NCI-H446 (cell line): ENCODE data around the gene PDK2.

Source experiments
- DNase-seq, 2 experiments: peaks; one replicate each; lab custom pipeline; 2025; lab: John Stamatoyannopoulos, UW

PDK2 gene

DNA sequence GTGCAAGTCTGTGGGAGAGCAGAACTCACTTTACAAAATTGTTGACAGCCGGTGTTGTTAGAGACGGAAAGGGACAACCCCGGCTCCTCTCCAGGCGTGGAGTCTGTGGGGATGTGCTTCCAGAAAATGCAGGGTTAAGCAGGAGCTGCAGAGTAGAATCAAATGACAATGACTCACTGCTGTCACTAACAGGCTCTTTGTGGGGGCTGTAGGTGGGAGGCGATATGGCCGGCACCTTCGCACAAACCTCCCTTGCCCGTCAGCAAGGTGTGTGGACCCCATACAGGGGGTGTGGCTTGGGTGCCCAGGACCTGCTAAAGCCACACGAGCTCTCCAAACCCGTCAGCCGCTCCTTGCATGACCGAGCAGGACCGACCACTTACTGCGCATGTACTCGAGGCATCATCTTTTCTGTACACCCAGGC lies 5.8 kb downstream of the PDK2 start:
- DNase-seq, result no peak

DNA sequence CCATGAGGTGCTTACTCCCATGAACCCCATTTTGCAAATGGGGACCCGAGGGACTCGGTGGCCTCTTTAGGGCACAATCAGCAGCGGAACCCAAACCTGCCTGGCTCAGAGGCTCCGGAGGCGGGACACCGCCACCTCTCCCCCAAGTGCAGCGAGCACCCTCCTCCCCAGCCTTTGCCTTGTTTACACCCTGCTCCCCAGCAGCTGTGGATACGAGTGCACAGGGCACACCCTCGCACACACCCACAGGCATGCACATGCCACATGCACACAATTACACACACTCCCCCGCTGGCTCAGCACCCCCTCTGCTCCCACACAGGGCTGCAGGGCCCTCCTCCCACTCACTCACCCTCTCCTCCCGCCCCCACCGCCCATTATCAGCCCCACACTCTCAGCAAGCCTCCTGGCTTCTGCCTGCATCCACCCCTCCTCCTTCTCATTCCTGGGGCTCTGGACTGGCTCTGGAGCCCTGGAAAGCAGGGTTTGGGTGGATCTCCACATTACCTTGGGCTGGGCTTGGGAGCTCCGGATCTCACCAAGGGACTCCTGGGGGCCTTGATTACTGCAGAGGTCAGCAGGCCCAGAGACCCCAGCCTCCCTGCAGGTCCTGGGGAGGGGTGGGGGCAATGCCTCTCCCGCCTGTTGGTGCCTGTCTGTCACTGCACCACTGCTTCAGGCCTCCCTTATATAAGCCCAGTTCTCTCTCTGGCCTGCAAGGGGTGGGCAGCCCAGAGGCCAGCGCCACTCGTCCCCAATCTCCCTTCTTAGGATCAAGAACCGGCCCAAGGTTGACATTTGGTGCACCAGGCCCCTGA lies 6.4 kb downstream of the PDK2 start:
- no peak for DNase-seq

GRCh38 chr17:50102164-50102991 lies 7.2 kb downstream of the PDK2 start:
- DNase-seq, result no peak

GRCh38 chr17:50103252-50103651 lies 8.1 kb downstream of the PDK2 start:
- no peak for DNase-seq

DNA sequence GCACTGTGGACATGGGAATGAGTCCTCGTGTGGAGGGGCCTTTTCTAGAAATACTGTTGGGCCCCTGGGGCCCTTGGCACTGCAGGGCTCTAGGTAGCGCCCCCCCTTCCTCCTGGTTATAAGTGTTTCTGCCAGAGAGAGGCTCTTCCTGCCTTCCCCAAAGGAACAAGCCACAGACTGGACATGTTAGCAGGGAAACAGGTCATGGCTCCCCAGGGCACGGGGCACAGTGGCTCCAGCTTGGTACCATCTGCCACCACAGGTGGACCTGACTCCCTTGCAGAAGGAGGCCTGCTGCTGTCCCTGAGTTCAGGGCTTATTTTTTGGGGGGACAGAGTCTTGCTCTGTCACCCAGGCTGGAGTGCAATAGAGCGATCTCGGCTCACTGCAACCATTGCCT lies 8.8 kb downstream of the PDK2 start:
- no peak for DNase-seq

- no peak for DNase-seq
Measured at GRCh38 chr17:50105811-50106210, 10.7 kb downstream of the PDK2 start.

- DNase-seq, result no peak
Measured at GRCh38 chr17:50106393-50107131, 11.4 kb downstream of the PDK2 start.

GRCh38 chr17:50107790-50108414 lies 12.8 kb downstream of the PDK2 start:
- no peak for DNase-seq

DNA sequence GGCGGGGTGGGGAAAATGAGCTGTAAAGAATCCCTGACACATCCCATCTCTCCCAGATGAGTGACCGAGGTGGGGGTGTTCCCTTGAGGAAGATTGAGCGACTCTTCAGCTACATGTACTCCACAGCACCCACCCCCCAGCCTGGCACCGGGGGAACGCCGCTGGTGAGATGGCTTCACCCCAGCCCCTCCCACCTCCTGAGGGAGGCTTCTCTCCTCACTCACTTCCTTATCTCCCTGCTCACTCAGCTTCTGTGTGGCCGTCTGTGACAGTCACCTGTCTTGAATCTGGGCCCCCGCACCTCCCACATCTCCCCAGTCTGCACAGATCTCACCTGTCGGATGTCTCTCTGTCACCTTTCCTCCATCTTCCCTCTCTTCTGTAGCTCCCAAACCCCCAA lies 13.4 kb downstream of the PDK2 start:
- DNase-seq, result no peak

GRCh38 chr17:50109207-50109606 lies 14.1 kb downstream of the PDK2 start:
- no peak for DNase-seq

- no peak for DNase-seq
Measured at GRCh38 chr17:50109785-50110184, 14.6 kb downstream of the PDK2 start.

GRCh38 chr17:50110591-50111349 lies 15.6 kb downstream of the PDK2 start:
- no peak for DNase-seq

- peak in 1 of 2 experiments; percentile 37 for DNase-seq
Measured at GRCh38 chr17:50111673-50112655, 16.8 kb downstream of the PDK2 start.

DNA sequence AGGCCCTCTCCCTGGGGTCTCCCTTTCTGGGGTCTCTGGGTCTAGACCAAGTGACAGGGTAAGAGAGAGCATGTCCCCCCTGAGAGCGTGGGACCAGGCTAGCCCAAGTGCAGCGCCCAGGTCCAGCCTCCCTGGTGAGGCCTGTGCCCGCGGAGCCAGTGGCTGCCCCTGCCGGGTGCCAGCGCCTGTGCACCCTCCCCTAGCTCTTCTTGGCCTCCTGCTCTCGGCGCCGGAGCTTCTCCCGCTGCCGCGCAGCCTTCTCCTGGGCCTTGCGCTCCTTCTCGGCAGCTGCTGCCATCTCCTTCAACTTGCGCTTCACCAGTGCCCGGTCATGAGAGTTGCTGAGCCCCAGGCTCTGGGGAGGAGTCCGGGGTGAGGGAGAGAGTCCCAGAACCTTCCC lies 17.5 kb downstream of the PDK2 start:
- DNase-seq, result no peak

- DNase-seq, result no peak
Measured at GRCh38 chr17:50113624-50114320, 18.6 kb downstream of the PDK2 start.

DNA sequence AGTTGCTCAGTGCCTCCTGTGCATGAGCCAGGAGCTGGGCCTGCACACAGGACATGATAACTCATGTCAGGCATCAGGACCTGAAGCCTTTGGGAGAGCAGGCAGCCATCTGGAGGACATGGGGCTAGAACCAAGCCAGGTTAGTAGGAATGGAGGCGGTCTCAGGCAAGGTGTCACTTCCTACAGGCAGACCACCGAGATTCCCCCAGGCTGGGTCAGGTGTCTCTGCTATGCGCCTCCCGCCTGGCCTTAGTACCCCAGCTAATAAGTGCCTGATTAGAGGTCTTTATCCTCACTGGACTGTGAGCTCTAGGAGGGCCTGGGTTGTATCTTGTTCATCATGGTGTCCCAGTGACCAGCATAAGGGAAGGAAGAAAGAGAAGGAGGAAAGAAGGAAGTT lies 19.2 kb downstream of the PDK2 start:
- no peak for DNase-seq

GRCh38 chr17:50114849-50115357 lies 19.8 kb downstream of the PDK2 start:
- peak; percentile 32 to 66 for DNase-seq

GRCh38 chr17:50115756-50116155 lies 20.6 kb downstream of the PDK2 start:
- no peak for DNase-seq
